Sigmoid colon (tissue), 3 donors: Measurements from ENCODE around the gene C1orf56.

ENCODE experiments used
- CTCF ChIP-seq, 4 experiments: fragments of 450-650 bp in 3 of 4; fragments of 200-600 bp in 1 of 4; IDR thresholded peaks; one replicate each; pipeline ENCODE4 v1.5.1; 2016 to 2019; ENCODE audit warnings: antibody characterized with exemption in 4 of 4, mild to moderate bottlenecking in 3 of 4, moderate library complexity in 2 of 4
- POLR2A ChIP-seq, 2 donors: fragments of 450-650 bp; IDR thresholded peaks; one replicate each; pipeline ENCODE4 v1.6.1; 2016; ENCODE audit warnings: antibody characterized with exemption in 2 of 2, mild to moderate bottlenecking in 2 of 2, moderate library complexity in 2 of 2

- TF ChIP-seq CTCF (IDR thresholded peaks at IDR 0.05) (no peak), POLR2A (IDR thresholded peaks at IDR 0.05) (peak; percentile 39 to 61)
Observed at GRCh38 chr1:151047591-151047924, at the start of gene C1orf56.
